Stimulated activated CD4-positive, alpha-beta T cell treated with anti-CD3 and anti-CD28 coated beads, Interleukin-12 subunit alpha, Interleukin-12 subunit beta, amount 100 ng/mL, for 4 hours (primary cell): ENCODE results near the gene MDFIC.

Experiments used
- DNase-seq: peaks from one replicate; pipeline ENCODE4 v3.0.0-alpha.2; 2020

The MDFIC gene

DNA sequence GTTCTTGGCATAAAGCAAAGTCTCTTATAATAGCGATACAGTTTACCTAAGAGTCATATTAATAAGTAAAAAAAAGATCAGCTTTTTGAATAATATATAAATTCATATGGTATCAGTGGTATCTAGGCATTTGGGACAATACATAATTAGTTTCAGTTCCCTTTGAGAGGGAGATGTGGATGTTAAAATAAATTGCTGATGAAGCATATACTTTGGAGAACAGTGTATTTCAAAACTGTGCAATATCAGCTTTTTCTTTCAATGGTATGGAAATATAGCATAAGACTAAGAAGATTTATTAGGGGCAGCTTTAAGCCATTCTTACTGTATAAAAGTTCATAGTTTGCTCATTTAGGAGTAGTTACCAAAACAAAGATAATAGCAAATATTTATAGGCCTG, 35.5 kb downstream of the MDFIC start:
- no peak for DNase-seq

DNA sequence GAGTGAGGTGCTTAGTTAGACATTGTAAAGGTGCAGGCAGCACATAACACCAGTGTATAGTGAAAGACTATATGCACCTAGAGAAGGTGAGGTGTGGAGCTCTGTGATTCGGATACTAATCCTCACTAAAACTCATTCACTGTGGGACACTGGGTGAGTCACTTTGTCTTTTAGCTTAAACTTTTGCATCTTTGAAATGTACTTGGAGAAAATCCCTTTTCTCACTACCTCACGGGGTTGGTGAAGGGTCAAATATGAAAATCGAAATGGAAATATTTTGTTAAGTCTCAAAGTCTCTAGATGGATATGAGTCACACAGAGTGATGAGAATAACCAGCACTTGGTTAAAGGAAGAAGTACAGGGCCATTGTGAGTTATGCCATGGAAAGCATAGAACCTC, 38.0 kb downstream of the MDFIC start:
- DNase-seq = no peak

DNA sequence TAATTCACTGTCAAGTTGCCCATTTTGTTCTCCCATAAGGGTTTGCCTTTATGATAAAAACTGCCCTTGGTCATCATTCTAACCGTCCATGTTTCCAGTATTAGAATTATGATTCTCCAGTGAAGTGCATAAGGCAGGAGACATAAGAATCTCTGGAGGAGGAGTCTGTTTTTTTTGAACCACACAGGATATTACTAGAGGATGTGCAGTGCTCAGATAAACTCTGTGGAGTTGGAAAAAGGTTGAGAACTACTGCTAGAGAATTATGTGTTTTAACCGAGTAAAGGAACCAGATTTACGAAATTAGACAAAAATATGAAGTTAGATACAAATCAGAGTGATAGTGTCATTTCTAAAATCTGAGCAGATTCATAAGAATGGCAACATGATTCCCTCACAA, 40.5 kb downstream of the MDFIC start:
- no peak for DNase-seq

DNA sequence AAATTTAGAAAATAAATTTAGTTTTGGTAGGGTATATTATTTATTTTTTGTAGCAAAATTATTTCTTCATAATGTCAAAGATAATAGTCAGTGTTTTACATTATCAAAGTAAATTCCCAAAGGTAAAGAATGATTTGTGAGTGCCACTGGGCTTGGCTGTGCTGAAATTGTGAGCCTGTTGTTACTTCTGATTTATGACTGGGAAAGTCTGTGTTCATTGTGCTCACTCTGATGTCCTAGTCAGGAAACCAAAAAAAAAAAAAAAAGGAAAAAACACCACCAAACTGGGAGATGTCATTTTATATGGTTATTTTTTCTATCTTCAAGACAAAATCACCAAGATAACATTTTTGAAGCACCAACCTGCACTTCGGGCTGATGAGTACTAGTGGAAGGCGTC, 44.3 kb downstream of the MDFIC start:
- no peak for DNase-seq

DNA sequence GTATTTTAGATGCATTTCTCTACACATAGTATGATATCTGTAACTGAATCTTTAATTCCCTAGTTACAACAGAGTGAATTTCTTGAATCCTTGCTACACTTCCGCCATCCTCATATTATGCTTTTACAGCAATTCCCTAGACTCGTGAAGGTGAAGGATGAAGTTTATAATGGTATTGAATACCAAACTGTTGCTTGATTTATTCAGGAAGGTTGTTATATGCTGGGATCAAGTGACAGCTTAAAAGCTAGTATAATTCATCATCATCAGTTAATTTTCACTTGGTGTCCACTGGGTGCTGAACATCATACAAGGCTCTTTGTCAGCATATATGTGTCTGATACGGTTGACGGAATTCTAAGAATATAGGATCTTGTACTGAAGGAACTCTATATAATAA, 47.2 kb downstream of the MDFIC start:
- no peak for DNase-seq

DNA sequence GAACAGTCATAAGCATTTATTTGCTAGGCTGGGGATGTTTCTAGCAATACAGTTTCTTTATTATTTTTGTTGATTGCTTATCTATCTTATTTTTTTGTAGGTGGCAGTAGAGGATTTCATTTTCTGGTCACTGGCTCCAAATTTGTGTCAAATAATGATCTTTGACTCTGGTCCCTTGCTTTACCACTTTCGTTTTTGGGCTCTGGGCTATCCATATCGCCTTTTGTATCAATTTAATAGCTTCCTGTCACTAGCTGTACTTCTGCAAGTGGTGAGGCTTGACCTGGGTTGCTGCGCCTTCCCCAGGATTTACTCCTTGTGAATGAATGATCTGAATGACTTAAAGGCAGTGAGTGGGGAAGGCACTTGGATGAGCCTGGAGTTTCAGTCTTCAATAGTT, 48.4 kb downstream of the MDFIC start:
- no peak for DNase-seq

DNA sequence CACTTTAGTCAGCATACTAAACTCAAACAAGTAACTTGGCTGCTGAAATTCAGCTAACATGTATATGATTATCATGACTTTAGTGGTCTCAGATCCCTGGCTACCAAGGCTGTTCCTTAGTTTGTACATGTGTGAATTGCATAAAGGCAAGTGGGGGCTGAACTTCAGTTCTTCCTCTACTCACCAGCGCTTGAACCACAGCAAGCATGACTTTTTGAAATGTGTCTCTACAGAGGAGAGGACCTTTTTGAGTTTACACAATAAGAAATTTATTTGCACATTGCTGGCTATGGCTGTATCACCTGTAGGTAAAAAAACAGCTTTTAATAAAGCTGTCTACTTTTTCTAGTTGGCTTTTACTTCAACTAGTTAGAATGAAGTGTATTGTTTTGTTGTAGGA, 48.8 kb downstream of the MDFIC start:
- no peak for DNase-seq

DNA sequence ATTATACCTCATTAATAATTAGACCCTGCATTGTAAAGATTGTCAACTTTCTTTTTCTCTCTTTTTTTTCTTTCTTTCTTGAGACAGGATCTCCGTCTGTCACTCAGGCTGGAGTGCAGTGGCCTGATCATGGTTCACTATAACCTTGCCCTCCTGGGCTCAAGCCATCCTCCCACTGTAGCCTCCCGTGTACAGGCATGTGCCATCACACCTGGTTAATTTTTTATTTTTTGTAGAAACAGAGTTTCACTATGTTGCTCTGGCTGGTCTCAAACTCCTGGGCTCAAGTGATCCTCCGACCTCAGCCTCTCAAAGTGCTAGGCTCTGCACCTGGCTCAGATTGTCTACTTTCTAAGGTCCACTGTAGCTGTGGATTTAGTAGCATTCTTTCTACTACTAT, 50.7 kb downstream of the MDFIC start:
- no peak for DNase-seq

DNA sequence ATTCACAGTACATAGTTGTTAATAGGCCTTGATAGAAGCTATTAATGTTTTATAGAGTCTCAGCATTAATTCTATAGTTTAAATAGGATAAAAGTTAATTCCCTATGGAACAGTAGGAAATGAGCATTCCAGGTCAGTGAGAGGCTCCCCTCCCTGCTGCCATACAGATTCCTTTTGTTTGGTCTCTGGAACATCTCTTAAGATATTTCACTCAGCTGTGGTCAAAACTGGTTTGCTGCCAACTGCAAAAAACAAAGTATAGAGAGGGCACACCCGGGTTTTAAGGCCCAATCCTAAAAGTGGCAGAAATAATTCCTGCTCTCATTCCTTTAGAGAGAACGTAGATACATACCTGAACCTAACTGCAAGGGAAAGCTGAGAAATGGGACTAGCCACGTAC, 51.3 kb downstream of the MDFIC start:
- DNase-seq = no peak

DNA sequence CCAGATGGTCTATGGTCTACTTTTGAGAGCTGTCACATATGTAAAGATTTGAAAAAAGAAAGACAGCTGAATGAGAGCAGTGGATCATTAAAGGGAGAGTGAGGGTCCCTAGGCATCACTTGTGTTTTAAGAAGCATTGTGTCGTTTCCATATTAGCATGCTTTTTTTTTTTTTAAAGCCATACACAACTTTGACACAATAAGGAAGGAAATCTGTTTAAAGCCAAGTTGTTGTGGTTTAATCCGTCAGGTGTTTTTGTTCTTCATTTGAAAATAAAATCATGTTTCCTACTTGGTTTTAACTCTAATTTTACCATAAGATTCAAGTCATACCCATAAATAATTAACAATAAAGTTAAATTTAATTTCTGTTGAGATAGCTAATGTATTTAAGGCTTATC, 53.5 kb downstream of the MDFIC start:
- DNase-seq = no peak

DNA sequence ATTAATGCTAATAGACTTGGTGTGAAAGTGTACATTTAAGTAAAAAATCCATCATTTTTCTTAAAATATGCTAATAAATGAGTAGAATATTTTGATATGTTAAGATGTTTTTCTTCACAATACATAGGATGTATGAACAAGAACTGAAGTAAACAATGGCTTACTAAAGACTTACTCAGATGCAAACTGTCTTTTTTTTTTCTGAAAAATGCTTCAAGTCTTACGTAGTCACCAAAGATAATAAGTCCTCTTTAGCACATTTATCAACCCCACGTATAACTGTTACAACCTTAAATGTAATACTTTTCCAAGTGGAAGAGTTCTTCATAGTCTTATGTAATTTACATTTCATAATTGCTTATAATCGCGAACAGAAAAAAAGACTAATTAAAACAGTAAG, 54.8 kb downstream of the MDFIC start:
- no peak for DNase-seq

DNA sequence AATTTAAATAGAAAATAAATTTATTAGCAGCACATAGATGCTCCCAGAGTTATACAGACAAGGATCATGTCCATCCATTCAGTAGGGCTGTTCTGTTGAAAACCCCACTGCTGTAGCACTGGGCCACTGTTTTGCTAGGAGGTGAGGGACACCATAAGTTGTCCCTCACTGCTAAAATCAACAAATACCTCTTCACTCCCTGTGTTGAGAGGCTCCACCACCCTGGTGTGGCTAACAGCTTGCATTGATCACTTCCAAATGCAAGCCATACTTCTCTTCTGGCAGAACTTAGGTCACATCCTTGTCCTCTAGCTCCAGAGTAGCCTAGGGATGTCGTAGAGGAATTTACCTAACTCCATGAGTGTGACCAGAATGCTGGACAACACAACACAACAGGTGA, 55.4 kb downstream of the MDFIC start:
- DNase-seq = no peak

DNA sequence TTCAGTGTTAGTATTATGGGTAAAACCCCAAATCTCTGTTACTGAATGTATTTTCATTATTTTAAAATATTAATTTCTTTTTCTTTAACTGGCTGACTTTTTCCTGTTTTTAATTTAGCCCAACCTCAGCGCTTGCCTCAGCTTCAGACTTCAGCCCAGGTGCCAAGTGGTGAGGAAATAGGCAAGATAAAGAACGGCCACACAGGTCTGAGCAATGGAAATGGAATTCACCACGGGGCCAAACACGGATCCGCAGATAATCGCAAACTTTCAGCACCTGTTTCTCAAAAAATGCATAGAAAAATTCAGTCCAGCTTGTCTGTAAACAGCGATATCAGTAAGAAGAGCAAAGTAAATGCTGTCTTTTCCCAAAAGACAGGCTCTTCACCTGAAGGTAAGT, 57.5 kb downstream of the MDFIC start:
- DNase-seq = no peak

DNA sequence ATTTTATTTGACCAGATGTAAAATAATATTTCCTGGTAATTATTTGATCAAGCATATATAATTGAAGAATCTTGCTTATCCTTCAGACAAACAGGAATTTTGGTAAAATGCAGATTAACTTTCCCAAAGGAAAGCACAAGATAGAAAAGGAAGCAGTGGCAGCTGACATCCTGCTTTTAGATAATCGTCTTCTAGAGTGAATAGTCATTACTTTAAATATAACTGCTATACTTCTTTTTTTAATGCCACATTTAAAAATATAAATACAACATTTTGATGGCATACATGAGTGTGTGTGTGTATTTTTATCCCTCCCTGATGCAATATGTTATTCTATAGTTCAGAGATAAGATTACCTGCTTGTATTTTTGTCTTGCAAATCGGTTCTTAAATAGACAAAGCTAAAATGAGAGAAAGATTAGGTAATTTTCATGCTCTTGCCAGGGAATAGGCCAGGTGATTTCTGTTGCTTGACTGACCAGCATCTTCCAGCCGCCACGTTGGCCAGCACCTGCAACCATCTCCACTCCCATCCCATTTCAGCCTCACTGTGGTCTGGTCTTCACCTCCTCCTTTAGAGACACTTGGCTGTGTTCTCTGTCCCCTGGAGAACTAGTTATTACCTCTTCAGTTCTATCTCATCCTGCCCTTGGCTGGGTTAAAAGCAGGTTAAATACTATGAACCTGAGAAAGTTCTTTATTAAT, 58.1 kb downstream of the MDFIC start:
- DNase-seq = no peak

DNA sequence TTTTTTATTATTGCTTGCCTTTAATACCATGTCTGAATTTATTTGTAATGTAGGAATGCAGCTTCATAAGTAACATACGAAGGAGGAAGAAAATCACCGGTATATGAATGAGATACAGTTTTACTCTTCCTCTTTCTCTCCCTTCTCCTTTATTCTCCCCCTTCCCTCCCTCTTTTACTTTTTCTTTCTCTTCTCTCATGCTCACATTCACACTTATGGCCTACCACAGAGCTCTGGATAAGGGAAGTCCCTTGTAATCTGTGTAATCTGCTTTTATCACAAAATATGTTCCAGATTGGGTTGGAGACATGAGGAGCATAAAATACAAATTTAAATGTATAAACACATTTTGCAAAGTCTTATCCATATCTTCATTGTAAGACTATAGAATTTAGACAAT, 59.4 kb downstream of the MDFIC start:
- no peak for DNase-seq

DNA sequence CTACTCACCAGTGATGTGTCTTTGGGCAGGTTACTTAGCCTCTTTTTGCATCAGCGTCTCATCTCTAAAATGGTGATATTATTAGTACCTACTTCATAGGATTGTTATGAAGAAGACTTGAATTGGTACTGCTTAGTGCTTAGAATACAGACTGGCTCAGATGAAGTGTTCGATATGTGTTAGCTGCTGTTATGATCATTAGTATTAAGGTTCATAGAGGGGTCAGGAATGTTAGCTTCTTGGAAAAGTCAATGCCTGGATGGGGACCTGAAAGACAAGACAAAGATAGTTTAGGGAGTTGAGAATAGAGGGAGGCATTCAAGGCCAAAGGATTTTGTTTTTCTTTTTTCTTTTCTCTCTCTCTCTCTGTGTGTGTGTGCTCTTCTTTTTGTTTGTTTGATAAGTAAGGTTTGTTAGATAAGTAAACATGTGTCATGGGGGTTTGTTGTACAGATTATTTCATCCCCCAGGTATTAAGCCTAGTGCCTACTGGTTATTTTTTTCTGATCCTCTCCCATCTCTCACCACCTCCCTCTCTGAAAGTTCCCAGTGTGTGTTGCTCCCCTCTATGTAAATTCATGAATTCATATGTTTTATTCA, 63.3 kb downstream of the MDFIC start:
- DNase-seq = no peak

DNA sequence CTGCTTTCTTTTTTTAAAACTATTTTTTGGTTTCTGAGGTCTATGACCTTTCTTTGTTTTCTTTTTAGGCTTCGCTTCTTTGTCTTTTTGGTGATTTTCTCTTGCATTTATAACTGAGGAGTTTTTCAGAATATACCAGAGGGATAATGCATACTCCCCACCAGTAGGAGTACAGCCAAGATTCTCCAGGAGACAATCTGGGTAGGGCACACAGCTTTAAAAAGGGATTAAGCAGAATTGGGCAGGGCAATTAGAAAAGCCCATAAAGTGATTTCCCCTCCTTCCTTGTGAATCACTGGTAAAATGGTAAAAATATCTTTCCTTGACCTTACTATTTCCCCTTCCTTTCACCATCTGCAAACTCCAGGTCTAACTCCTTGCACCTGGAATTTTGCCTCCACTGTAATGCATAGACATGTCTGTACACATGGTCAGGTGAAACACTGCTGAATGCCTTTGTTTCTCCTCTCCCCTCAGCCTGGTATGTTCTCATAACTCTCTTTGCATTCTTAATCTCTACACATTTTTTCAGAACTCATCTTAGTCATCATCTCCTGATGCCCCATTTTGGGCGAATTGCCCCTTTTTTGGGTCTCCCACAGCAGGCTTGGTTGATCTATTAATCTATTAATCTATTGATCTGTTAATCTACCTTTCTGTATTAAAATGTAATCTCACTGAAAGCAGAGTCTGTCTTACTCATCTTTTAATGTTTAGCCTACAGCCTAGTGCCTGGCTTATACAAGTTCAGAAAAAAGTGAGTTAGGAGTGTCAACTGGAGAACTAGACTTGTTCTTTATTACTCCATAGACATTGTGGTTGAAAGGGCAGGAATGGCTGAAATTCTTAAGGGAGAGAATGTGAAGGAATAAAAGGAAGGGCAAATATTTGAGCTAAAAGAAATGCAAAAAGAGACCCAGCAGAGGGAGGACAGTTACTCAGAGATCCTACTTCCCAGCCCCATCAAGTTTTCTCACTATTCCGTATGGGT, 64.6 kb downstream of the MDFIC start:
- DNase-seq = no peak

DNA sequence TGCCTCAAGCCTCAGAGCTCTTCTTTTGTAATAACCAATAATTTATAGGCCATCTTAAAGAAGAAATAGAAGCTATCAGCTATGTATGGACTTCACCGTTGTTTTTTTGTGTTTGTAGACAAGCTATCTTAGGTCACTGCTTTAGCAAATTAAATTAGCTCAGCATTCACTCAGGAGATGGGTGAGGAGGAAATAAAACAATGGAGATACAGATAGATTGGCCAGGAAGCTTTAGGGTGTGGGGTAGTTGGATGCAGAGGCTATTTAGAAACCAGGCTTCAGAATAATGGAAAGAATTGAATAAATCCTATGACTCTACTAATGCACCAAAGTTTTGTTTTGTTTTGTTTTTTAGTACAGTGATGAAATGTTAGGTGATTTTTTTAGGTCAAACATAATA, 66.1 kb downstream of the MDFIC start:
- no peak for DNase-seq

DNA sequence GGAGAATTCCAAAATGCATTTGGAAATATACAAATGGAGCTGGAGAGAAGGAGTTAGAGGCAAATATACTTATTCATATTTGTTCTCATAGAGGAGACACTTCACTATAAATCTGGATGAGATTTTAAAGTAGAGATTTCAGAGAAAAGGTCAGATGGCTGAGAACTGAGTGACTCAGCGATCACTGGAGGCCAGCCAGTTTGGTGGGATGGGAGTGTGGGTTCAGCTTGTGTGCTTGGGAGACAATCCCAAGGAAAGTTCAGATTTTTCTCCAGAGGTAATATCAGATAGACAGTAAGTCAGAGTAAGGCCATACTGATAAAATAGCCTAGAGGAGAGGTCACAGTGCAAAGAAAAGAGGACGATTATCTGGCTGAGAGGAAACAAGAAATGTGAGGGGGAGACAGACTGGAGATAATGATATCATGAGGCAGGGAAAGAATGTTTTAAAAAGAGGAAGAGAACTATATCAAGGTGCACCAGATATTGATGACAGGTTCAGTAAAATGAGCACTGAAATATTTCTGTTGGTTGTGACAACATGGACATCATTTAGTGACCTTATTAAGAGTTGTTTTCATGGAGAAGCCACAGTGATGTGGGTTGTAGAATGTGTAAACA, 67.0 kb downstream of the MDFIC start:
- no peak for DNase-seq

DNA sequence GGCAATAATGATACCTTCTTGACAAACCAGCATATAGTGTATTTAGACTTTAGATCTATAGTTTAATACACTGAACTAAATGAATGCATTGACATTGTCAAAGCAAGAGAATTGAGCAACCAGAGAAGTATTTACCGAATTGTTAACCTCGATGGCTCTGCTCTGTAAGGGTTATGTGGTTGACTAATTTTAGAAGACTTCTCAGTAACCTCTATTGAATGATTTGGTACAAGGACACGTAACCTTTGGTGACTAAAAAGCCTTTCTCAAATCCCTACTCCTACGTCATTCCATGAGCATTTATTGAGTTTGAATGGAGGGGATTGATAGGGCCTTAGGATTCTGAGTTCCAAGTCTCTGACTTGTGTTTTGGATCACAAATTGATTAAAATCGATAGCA, 67.6 kb downstream of the MDFIC start:
- DNase-seq = no peak

DNA sequence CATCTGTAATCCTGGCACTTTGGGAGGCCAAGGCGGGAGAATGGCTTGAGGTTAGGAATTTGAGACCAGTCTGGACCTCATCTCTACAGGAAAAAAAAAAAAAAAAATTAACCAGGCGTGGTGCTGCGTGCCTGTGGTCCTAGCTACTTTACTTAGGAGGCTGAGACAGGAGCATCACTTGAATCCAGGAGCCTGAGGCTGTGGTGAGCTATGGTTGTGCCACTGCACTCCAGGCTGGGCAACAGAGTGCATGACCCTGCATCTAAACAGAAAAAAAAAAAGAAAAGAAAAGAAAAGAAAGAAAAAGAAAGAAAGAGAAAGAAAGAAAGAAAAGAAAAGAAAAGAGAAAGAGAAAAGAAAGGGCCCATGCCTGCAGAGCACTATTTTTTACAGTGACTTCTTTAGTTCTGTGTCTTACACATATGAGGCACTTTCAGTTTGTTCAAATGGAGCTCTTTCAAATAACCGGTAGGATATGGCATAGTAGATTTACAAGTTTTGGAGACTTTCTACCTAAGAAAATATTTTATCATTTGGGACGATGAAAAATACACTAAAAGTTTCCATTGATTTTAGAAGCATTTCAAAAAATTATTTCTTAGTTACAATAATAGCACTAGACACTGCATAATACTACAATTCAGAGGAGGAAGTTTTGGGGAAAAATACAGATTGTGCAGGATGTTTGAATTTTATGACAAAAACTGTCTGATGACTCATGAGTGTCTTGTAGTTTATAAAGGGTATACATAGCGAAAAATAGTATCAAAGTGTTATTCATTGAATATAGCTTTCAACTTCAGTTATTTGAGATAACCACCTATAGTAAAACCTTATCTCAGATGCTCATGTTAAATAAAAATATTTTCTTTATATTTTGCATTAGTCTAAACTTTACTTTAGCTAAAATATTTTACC, 75.9 kb downstream of the MDFIC start:
- no peak for DNase-seq

DNA sequence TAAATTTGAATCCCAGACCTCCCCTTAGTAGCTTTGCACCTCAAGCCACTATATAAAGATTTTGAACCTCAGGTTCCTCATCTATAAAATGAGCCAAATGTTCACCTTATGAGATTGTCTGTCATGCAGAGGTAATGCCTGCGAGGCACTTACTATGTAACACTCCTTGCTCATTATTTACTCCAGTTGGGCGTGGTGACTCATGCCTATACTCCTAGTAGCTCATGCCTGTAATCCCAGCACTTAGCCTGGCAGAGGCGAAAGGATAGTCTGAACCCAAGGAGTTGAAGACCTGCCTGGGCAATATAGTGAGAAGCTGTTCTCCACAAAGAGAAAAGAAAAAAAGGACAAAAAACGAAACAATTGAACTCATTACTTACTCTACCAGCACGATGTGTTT, 82.2 kb downstream of the MDFIC start:
- DNase-seq = no peak
